Measurements from ENCODE around the gene ZNF267.

GRCh38 chr16:31860508-31860907 is 13.1 kb upstream of the ZNF267 start:
- TF ChIP-seq CTCF (conservative IDR thresholded peaks at IDR 0.05): no peak
- no peak for TF ChIP-seq ZFX (IDR thresholded peaks at IDR 0.05)

All from C4-2B (cell line).